Keratinocyte (primary cell): Measurements from ENCODE around the gene TWIST2. TPM values are rescaled to one million over a fixed set of nuclear protein-coding genes. Genes with fewer than 3 reads are reported as not detected.

ENCODE experiments used
- DNase-seq: peaks from one replicate; pipeline ENCODE4 v3.0.0-alpha.2; 2011; ENCODE audit warnings: low read depth, missing footprints, low spot score
- FAIRE-seq: peaks from 2 replicates; lab custom pipeline; 2011; peaks lifted over from hg19 to GRCh38; lab: Jason Lieb, UNC
- H2AFZ ChIP-seq: 2 replicates; pipeline ENCODE4 v1.6.0; 2012; ENCODE audit warnings: low read length, control low read depth, inconsistent platforms; ENCODE audit not compliant: control insufficient read depth
- H3K27ac ChIP-seq: 2 replicates; pipeline ENCODE4 v1.5.1; 2011; ENCODE audit warnings: low read length; ENCODE audit not compliant: control insufficient read depth, insufficient read depth
- H3K27me3 ChIP-seq: 3 replicates; pipeline ENCODE4 v1.6.0; 2011; ENCODE audit warnings: low read length; ENCODE audit not compliant: control insufficient read depth, insufficient read depth; ENCODE audit errors: extremely low read depth
- H3K36me3 ChIP-seq, 2 experiments: 2 replicates in 1 of 2; 3 replicates in 1 of 2; pipeline ENCODE4 v1.5.1; 2011; ENCODE audit warnings: low read length in 2 of 2, mild to moderate bottlenecking in 1 of 2; ENCODE audit not compliant: control insufficient read depth in 2 of 2, insufficient read depth in 2 of 2; ENCODE audit errors: extremely low read depth in 1 of 2
- H3K4me1 ChIP-seq: 3 replicates; pipeline ENCODE4 v1.5.1; 2011; ENCODE audit warnings: low read length; ENCODE audit not compliant: control insufficient read depth, insufficient read depth; ENCODE audit errors: extremely low read depth
- H3K4me2 ChIP-seq: 3 replicates; pipeline ENCODE4 v1.6.0; 2011; ENCODE audit warnings: low read depth, low read length; ENCODE audit not compliant: control insufficient read depth, insufficient read depth; ENCODE audit errors: extremely low read depth
- H3K4me3 ChIP-seq, 3 experiments: fragments of 200-600 bp in 1 of 3; sonication (generic) in 1 of 3; 2 replicates in 2 of 3; 3 replicates in 1 of 3; pipeline ENCODE4 v1.5.1; 2011 to 2016; ENCODE audit warnings: low read length in 3 of 3, mild to moderate bottlenecking in 3 of 3, control low read depth in 2 of 3, inconsistent platforms in 1 of 3, low read depth in 1 of 3, mixed read lengths in 1 of 3, mixed run types in 1 of 3, moderate library complexity in 1 of 3; ENCODE audit not compliant: control insufficient read depth in 2 of 3, insufficient read depth in 2 of 3; ENCODE audit errors: extremely low read depth in 1 of 3
- H3K79me2 ChIP-seq: 2 replicates; pipeline ENCODE4 v1.6.0; 2012; ENCODE audit warnings: low read length; ENCODE audit not compliant: control insufficient read depth, insufficient read depth
- H3K9ac ChIP-seq: 3 replicates; pipeline ENCODE4 v1.6.0; 2011; ENCODE audit warnings: low read length; ENCODE audit not compliant: control insufficient read depth, insufficient read depth; ENCODE audit errors: extremely low read depth
- H3K9me1 ChIP-seq: 3 replicates; pipeline ENCODE4 v1.6.0; 2011; ENCODE audit warnings: low read length; ENCODE audit not compliant: control insufficient read depth, insufficient read depth; ENCODE audit errors: extremely low read depth
- H3K9me3 ChIP-seq: 2 replicates; pipeline ENCODE4 v1.5.1; 2012; ENCODE audit warnings: low read depth, low read length; ENCODE audit not compliant: control insufficient read depth
- H4K20me1 ChIP-seq: 3 replicates; pipeline ENCODE4 v1.6.0; 2011; ENCODE audit warnings: low read length; ENCODE audit not compliant: control insufficient read depth, insufficient read depth; ENCODE audit errors: extremely low read depth
- CTCF ChIP-seq, 3 experiments: IDR thresholded peaks in 1 of 3; conservative IDR thresholded peaks in 1 of 3; optimal IDR thresholded peaks in 1 of 3; 2 replicates in 2 of 3; 3 replicates in 1 of 3; pipeline versions ENCODE3 to v1.5.1; 2011; ENCODE audit warnings: low read length in 3 of 3, mild to moderate bottlenecking in 3 of 3, moderate library complexity in 2 of 3, control low read depth in 1 of 3, inconsistent platforms in 1 of 3; ENCODE audit not compliant: insufficient read depth in 2 of 3; ENCODE audit errors: extremely low read depth in 1 of 3
- EZH2 ChIP-seq: IDR thresholded peaks from one replicate; pipeline ENCODE4 v1.6.1; 2012; ENCODE audit warnings: inconsistent platforms, mild to moderate bottlenecking, low read length, moderate library complexity
- dilution Hi-C: fragments of 300-500 bp; cut with MboI; formaldehyde crosslinking; loops from one replicate; pipeline ENCODE4 v1.7.0; 2020; ENCODE audit warnings: low sequenced_read_pairs; ENCODE audit not compliant: extremely low pct_ligation_motif_present
- polyA plus RNA-seq, 5 experiments: library from polyadenylated mRNA; depleted of rRNA in 3 of 5; stranded (reverse) in 3 of 5; stranded (forward) in 1 of 5; unstranded in 1 of 5; fragments of >200 nt; gene quantifications; 1 replicate in 1 of 5; 2 replicates in 3 of 5; 3 replicates in 1 of 5; pipeline versions ENCODE4 v1.2.1 to v1.2.3, GENCODE V29; 2011 to 2012; ENCODE audit warnings: missing spikeins in 2 of 5, low read depth in 1 of 5, low replicate concordance in 1 of 5

TWIST2 gene
- polyA plus RNA-seq, 1 donor (not counting 4 experiments of a cell fraction or from before 2014, with no cell fraction given): 5.5 TPM

GRCh38 chr2:238831177-238831576, 16.7 kb upstream of the TWIST2 start:
- Histone ChIP-seq H3K4me2 (no peak overlapping the region), H3K27me3 (peaks cover 41% of the 10 kb centered on the region), H3K79me2 (no peaks in the 10 kb centered on the region), H3K9me3 (no peaks in the 10 kb centered on the region), H3K9ac (no peak overlapping the region), H3K4me1 (no peaks in the 10 kb centered on the region), H3K27ac (no peak overlapping the region), H3K9me1 (no peaks in the 10 kb centered on the region), H3K4me3 (no peak overlapping the region), H3K36me3 (no peaks in the 10 kb centered on the region), H4K20me1 (no peaks in the 10 kb centered on the region), H2AFZ (no peak overlapping the region)
- no peak for TF ChIP-seq EZH2
- TF ChIP-seq CTCF (optimal IDR thresholded peaks at IDR 0.05 in 1 of 3, IDR thresholded peaks at IDR 0.05 in 1 of 3, conservative IDR thresholded peaks at IDR 0.05 in 1 of 3; ENCODE audit: extremely low read depth in 1 of 3, insufficient read depth in 2 of 3, low read length in 3 of 3): no peak
- FAIRE-seq (no peak), DNase-seq (no peak)
- dilution Hi-C loops: no loop called here

- no peak overlapping the region for H3K4me2 ChIP-seq
- H3K9me1 ChIP-seq: no peaks in the 10 kb centered on the region
- H3K4me3 ChIP-seq: no peak overlapping the region
- dilution Hi-C loops: no loop called here
- H3K36me3 ChIP-seq: no peaks in the 10 kb centered on the region
- FAIRE-seq: no peak
- H4K20me1 ChIP-seq: no peaks in the 10 kb centered on the region
- TF ChIP-seq EZH2: no peak
- TF ChIP-seq CTCF (optimal IDR thresholded peaks at IDR 0.05 in 1 of 3, IDR thresholded peaks at IDR 0.05 in 1 of 3, conservative IDR thresholded peaks at IDR 0.05 in 1 of 3; ENCODE audit: extremely low read depth in 1 of 3, insufficient read depth in 2 of 3, low read length in 3 of 3): no peak
- no peaks in the 10 kb centered on the region for H3K79me2 ChIP-seq
- peaks cover 40% of the 10 kb centered on the region for H3K27me3 ChIP-seq
- DNase-seq: no peak
- H2AFZ ChIP-seq: no peak overlapping the region
- H3K9me3 ChIP-seq: no peaks in the 10 kb centered on the region
- no peak overlapping the region for H3K9ac ChIP-seq
- H3K27ac ChIP-seq: no peak overlapping the region
- no peaks in the 10 kb centered on the region for H3K4me1 ChIP-seq
Measured at GRCh38 chr2:238834982-238835381, 12.9 kb upstream of the TWIST2 start.
